Esophagus (tissue), 2 donors: ENCODE measurements around the gene SAMD15. TPM values are rescaled to one million over a fixed set of nuclear protein-coding genes. Genes with fewer than 3 reads are reported as not detected.

ENCODE experiments used
- H3K27ac ChIP-seq, 2 donors: one replicate each; pipeline ENCODE4 v1.5.1; 2013; ENCODE audit warnings: low read depth in 2 of 2, mild to moderate bottlenecking in 2 of 2, inconsistent platforms in 1 of 2, low read length in 1 of 2, moderate library complexity in 1 of 2
- H3K27me3 ChIP-seq, 2 donors: one replicate each; pipeline ENCODE4 v1.6.1; 2013; ENCODE audit warnings: low read length in 2 of 2, control low read depth in 1 of 2, mild to moderate bottlenecking in 1 of 2; ENCODE audit not compliant: insufficient read depth in 2 of 2, control insufficient read depth in 1 of 2
- H3K36me3 ChIP-seq, 2 donors: one replicate each; pipeline ENCODE4 v1.6.1; 2013; ENCODE audit warnings: low read length in 1 of 2; ENCODE audit not compliant: control insufficient read depth in 2 of 2, insufficient read depth in 2 of 2
- H3K4me1 ChIP-seq, 2 donors: one replicate each; pipeline ENCODE4 v1.6.1; 2013; ENCODE audit warnings: low read length in 1 of 2; ENCODE audit not compliant: control insufficient read depth in 2 of 2, insufficient read depth in 2 of 2
- H3K4me3 ChIP-seq, 2 donors: one replicate each; pipeline ENCODE4 v1.5.1; 2013; ENCODE audit warnings: low read length in 2 of 2, mild to moderate bottlenecking in 2 of 2, low read depth in 1 of 2, moderate library complexity in 1 of 2
- H3K9me3 ChIP-seq, 2 donors: one replicate each; pipeline ENCODE4 v1.6.1; 2013; ENCODE audit warnings: mild to moderate bottlenecking in 2 of 2, low read depth in 1 of 2, low read length in 1 of 2, moderate library complexity in 1 of 2; ENCODE audit not compliant: control insufficient read depth in 2 of 2, insufficient read depth in 1 of 2
- WGBS, 2 donors: extraction: QIAGEN DNeasy Blood & Tissue Kit; methylation state at CpG; one replicate each; pipeline ENCODE4 v1.1.7; 2013; 5-methylcytosine and 5-hydroxymethylcytosine counted together
- polyA plus RNA-seq, 2 donors: library from polyadenylated mRNA; stranded (reverse); fragments of 200-250 nt; gene quantifications; one replicate each; pipeline ENCODE4 v1.2.3, GENCODE V29; 2013
- donor health status: healthy with polysubstance abuse.
- donor health status: Bipolar disorder and iron deficiency.

The SAMD15 gene
- polyA plus RNA-seq, 2 donors = 0.34 to 0.41 TPM

- H3K36me3 ChIP-seq = peaks cover 0 to 13% of the 10 kb centered on the region in 2 donors
- H3K27ac ChIP-seq = no peak overlapping the region
- no peaks in the 10 kb centered on the region for H3K9me3 ChIP-seq
- 76 to 84% methylated on average over 2 of the region's 2 CpGs for WGBS, 2 donors
- no peaks in the 10 kb centered on the region for H3K27me3 ChIP-seq
- no peak overlapping the region for H3K4me3 ChIP-seq
- no peaks in the 10 kb centered on the region for H3K4me1 ChIP-seq
These were observed 33.5 kb upstream of the SAMD15 start for GRCh38 chr14:77343662-77344061.

- H3K9me3 ChIP-seq = no peaks in the 10 kb centered on the region
- peaks cover 0 to 13% of the 10 kb centered on the region in 2 donors for H3K36me3 ChIP-seq
- no peak overlapping the region for H3K4me3 ChIP-seq
- 59 to 71% methylated on average over 3 of the region's 3 CpGs for WGBS, 2 donors
- H3K27ac ChIP-seq = no peak overlapping the region
- no peaks in the 10 kb centered on the region for H3K4me1 ChIP-seq
- H3K27me3 ChIP-seq = no peaks in the 10 kb centered on the region
These were observed 32.7 kb upstream of the SAMD15 start for GRCh38 chr14:77344377-77344996.

GRCh38 chr14:77346495-77346894 is 30.7 kb upstream of the SAMD15 start:
- Histone ChIP-seq H3K9me3 (no peaks in the 10 kb centered on the region), H3K4me1 (no peaks in the 10 kb centered on the region), H3K27ac (no peak overlapping the region), H3K4me3 (no peak overlapping the region), H3K36me3 (peaks cover 0 to 6% of the 10 kb centered on the region in 2 donors), H3K27me3 (no peaks in the 10 kb centered on the region)
- 78 to 84% methylated on average over 2 of the region's 2 CpGs for WGBS, 2 donors

GRCh38 chr14:77347751-77348150 is 29.4 kb upstream of the SAMD15 start:
- Histone ChIP-seq H3K9me3 (no peaks in the 10 kb centered on the region), H3K4me3 (no peak overlapping the region), H3K4me1 (no peaks in the 10 kb centered on the region), H3K27ac (no peak overlapping the region), H3K36me3 (peaks cover 0 to 2% of the 10 kb centered on the region in 2 donors), H3K27me3 (no peaks in the 10 kb centered on the region)
- 85 to 87% methylated on average over 3 of the region's 3 CpGs for WGBS, 2 donors

DNA sequence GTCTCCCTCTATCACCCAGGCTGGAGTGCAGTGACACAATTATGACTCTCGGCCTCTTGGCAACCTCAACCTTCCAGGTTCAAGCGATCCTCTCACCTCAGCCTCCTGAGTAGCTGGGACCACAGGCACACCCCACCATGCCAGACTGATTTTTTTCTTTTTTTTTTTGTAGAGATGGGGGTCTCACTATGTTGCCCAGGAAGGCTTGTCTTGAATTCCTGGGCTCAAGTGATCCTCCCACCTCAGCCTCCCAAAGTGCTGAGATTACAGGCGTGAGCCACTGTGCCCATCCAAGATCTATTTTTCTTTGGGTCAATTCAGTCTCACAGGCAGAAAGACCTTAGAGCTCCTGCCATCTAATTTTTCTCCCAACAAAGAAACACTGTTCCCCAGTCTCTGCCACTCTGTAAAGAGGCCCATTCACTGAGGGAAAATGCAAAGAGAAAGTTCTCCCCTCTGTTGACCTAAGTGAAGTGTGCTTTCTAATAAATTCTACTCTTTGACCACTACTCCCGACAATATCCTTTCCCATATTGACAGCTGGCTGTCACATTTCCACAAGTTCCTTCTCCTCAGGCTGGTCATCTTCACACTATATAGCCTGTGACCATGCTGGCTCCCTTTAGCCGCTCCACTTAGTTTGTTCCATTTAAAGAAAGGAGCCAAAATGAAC is 23.6 kb upstream of the SAMD15 start:
- H3K9me3 ChIP-seq = no peaks in the 10 kb centered on the region
- 92 to 93% methylated on average over 5 of the region's 5 CpGs for WGBS, 2 donors
- H3K27me3 ChIP-seq = no peaks in the 10 kb centered on the region
- no peak overlapping the region for H3K4me3 ChIP-seq
- no peaks in the 10 kb centered on the region for H3K4me1 ChIP-seq
- H3K36me3 ChIP-seq = no peaks in the 10 kb centered on the region
- H3K27ac ChIP-seq = no peak overlapping the region

- H3K4me1 ChIP-seq = no peaks in the 10 kb centered on the region
- WGBS, 2 donors = 96 to 97% methylated on average over 4 of the region's 4 CpGs
- H3K36me3 ChIP-seq = no peaks in the 10 kb centered on the region
- no peaks in the 10 kb centered on the region for H3K9me3 ChIP-seq
- no peak overlapping the region for H3K27ac ChIP-seq
- H3K27me3 ChIP-seq = no peaks in the 10 kb centered on the region
- no peak overlapping the region for H3K4me3 ChIP-seq
These were observed 21.4 kb upstream of the SAMD15 start for GRCh38 chr14:77355811-77356210.

- H3K4me3 ChIP-seq = no peak overlapping the region
- no peaks in the 10 kb centered on the region for H3K9me3 ChIP-seq
- H3K36me3 ChIP-seq = no peaks in the 10 kb centered on the region
- no peaks in the 10 kb centered on the region for H3K27me3 ChIP-seq
- no peaks in the 10 kb centered on the region for H3K4me1 ChIP-seq
- H3K27ac ChIP-seq = no peak overlapping the region
- WGBS, 2 donors = 94 to 96% methylated on average over 4 of the region's 4 CpGs
These were observed 20.3 kb upstream of the SAMD15 start for GRCh38 chr14:77356899-77357298.

DNA sequence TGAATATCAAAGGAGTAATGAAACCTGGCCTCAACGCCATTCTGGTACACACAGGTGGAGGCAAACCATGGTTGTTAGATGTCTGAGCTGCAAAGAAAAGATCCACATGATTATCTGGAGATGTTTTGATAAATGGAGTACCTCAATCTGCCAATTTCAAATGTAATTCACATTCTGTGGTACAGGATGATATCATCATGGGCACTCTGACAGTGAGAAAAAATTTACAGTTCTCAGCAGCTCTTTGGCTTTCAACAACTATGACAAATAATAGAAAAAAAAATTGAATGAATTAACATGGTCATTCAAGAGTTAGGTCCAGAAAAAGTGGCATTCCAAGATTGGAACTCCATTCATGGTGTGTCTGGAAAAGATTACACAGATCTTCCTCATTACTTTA is 17.6 kb upstream of the SAMD15 start:
- no peaks in the 10 kb centered on the region for H3K9me3 ChIP-seq
- no peaks in the 10 kb centered on the region for H3K27me3 ChIP-seq
- no peaks in the 10 kb centered on the region for H3K4me1 ChIP-seq
- H3K36me3 ChIP-seq = no peaks in the 10 kb centered on the region
- no peak overlapping the region for H3K27ac ChIP-seq
- no peak overlapping the region for H3K4me3 ChIP-seq
- WGBS, 2 donors = 85 to 94% methylated on average over 1 of the region's 1 CpG

DNA sequence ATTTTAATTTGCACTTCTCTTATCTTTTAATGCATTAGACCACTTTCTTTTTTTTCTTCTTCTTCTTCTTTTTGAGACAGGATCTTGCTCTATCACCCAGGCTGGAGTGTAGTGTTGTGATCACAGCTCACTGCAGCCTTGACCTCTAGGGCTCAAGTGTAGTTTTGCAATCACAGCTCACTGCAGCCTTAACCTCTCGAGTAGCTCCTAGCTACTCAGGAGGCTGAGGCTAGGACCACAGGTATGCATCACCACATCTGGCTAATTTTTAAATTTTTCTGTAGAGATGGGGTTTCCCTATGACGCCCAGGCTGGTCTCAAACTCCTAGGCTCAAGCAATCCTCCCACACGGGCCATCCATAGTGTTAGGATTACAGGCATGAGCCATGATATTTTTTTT is 13.0 kb upstream of the SAMD15 start:
- 78 to 92% methylated on average over 3 of the region's 3 CpGs for WGBS, 2 donors
- Histone ChIP-seq H3K9me3 (no peaks in the 10 kb centered on the region), H3K27me3 (no peaks in the 10 kb centered on the region), H3K4me1 (no peaks in the 10 kb centered on the region), H3K36me3 (no peaks in the 10 kb centered on the region), H3K4me3 (no peak overlapping the region), H3K27ac (no peak overlapping the region)

GRCh38 chr14:77369285-77369684 is 7.9 kb upstream of the SAMD15 start:
- Histone ChIP-seq H3K36me3 (no peaks in the 10 kb centered on the region), H3K9me3 (no peaks in the 10 kb centered on the region), H3K27me3 (no peaks in the 10 kb centered on the region), H3K4me1 (no peaks in the 10 kb centered on the region), H3K4me3 (no peak overlapping the region), H3K27ac (no peak overlapping the region)
- 66 to 67% methylated on average over 1 of the region's 1 CpG for WGBS, 2 donors
